Stimulated activated memory B cell treated with anti-CD40 and anti-IgM and Interleukin-4, amounts not matched to agents 10 μg/mL and 1 μg/mL and 100 μg/mL, for 72 hours (primary cell): ENCODE data around the gene ZNF285.
"Not testable (repeated sequence)": the region's sequence is repeated elsewhere in the genome, so short reads cannot be mapped to it uniquely, and the experiment has no call there.

Experiments used
- ATAC-seq: fragments of 150-1000 bp; cut with Tn5 transposase; 2 replicates; pipeline ENCODE4 v1.10.0; 2021
- H3K27ac Mint-ChIP-seq: one replicate; pipeline ENCODE4 v1.8.0; 2022; ENCODE audit warnings: mild to moderate bottlenecking, mixed read lengths
- H3K27me3 Mint-ChIP-seq: one replicate; pipeline ENCODE4 v1.8.0; 2022; ENCODE audit warnings: mixed read lengths
- H3K36me3 Mint-ChIP-seq: one replicate; pipeline ENCODE4 v1.8.0; 2022; ENCODE audit warnings: mixed read lengths
- H3K4me1 Mint-ChIP-seq: one replicate; pipeline ENCODE4 v1.8.0; 2022; ENCODE audit warnings: mixed read lengths
- H3K4me3 Mint-ChIP-seq: one replicate; pipeline ENCODE4 v1.8.0; 2022; ENCODE audit warnings: mild to moderate bottlenecking, moderate library complexity, mixed read lengths
- H3K9me3 Mint-ChIP-seq: one replicate; pipeline ENCODE4 v1.8.0; 2022; ENCODE audit warnings: mixed read lengths

Gene ZNF285

DNA sequence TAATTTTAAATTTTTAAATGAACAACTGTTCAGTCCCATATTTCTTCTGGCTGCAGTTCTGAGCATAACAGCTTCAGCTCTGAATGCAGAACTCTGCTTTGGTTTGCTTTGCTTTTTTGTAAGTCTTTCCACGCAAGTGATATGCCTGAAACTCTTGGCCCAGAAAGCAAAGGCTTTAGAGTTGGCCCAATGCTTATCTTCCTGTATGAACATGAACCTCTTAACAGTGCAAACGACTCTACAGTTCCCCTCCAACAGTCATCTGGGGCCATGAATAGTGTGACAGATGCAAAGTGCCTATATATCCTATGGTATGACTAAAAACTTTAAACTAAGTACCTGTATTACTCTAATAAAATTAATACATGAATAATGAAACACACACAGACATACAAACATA, 59.6 kb downstream of the ZNF285 start:
- no peaks in the 10 kb centered on the region for H3K27me3 Mint-ChIP-seq
- H3K27ac Mint-ChIP-seq: no peak overlapping the region
- H3K36me3 Mint-ChIP-seq: peaks cover 13% of the 10 kb centered on the region
- no peak overlapping the region for H3K4me3 Mint-ChIP-seq
- no peak for ATAC-seq
- H3K9me3 Mint-ChIP-seq: peaks cover 20% of the 10 kb centered on the region
- no peaks in the 10 kb centered on the region for H3K4me1 Mint-ChIP-seq

DNA sequence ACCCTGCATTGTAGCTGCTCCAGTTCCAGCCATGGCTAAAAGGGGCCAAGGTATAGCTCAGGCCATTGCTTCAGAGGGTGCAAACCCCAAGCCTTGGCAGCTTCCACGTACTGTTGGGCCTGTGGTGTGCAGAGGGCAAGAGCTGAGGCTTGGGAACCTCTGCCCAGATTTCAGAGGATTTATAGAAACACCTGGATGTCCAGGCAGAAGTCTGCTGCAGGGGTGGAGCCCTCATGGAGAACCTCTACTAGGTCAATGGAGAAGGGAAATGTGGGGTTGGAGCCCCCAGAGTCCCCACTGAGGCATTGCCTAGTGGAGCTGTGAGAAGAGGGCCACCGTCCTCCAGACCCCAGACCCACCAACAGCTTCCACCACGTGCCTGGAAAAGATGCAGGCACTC, 66.8 kb downstream of the ZNF285 start:
- not testable (repeated sequence) for ATAC-seq, H3K27me3 Mint-ChIP-seq, H3K27ac Mint-ChIP-seq, H3K4me3 Mint-ChIP-seq, H3K4me1 Mint-ChIP-seq
- Mint-ChIP-seq H3K9me3 (peaks cover 39% of the 10 kb centered on the region), H3K36me3 (peaks cover 44% of the 10 kb centered on the region)
